Measurements from ENCODE around the gene CYTH4.
A peak's percentile ranks its signal among the peaks of the same experiment; 100 is the strongest.

The CYTH4 gene

GRCh38 chr22:37312549-37313183 lies 30.4 kb downstream of the CYTH4 start:
- FAIRE-seq (no peak), DNase-seq (ENCODE audit: insufficient read length, low spot score) (no peak)
- no peak for TF ChIP-seq CTCF (IDR thresholded peaks at IDR 0.05; ENCODE audit: insufficient read depth, missing control alignments)

- TF ChIP-seq CTCF (IDR thresholded peaks at IDR 0.05; ENCODE audit: insufficient read depth, missing control alignments): no peak
These were observed 31.3 kb downstream of the CYTH4 start for GRCh38 chr22:37313376-37314314.

GRCh38 chr22:37314315-37315074 lies 32.2 kb downstream of the CYTH4 start:
- no peak for FAIRE-seq
- DNase-seq (ENCODE audit: insufficient read length, low spot score): no peak
- no peak for TF ChIP-seq CTCF (IDR thresholded peaks at IDR 0.05; ENCODE audit: insufficient read depth, missing control alignments)

More at GRCh38 chr22:37313376-37314314, 31.3 kb downstream of the CYTH4 start:
- FAIRE-seq (no peak), DNase-seq (ENCODE audit: insufficient read length, low spot score) (no peak)

- DNase-seq (ENCODE audit: insufficient read length, low spot score): no peak
- no peak for FAIRE-seq
- TF ChIP-seq CTCF (IDR thresholded peaks at IDR 0.05; ENCODE audit: insufficient read depth, missing control alignments): no peak
These were observed 34.1 kb downstream of the CYTH4 start for GRCh38 chr22:37316405-37316804.

- FAIRE-seq (no peak), DNase-seq (ENCODE audit: insufficient read length, low spot score) (peak; percentile 73)
- peak; percentile 86 for TF ChIP-seq CTCF (IDR thresholded peaks at IDR 0.05; ENCODE audit: insufficient read depth, missing control alignments)
These were observed 34.6 kb downstream of the CYTH4 start for GRCh38 chr22:37316875-37317371.

- TF ChIP-seq CTCF (IDR thresholded peaks at IDR 0.05; ENCODE audit: insufficient read depth, missing control alignments): no peak
- FAIRE-seq (no peak), DNase-seq (ENCODE audit: insufficient read length, low spot score) (no peak)
These were observed 35.4 kb downstream of the CYTH4 start for GRCh38 chr22:37317698-37318210.
